Type B pancreatic cell (in vitro differentiated cells): Measurements from ENCODE around the gene CCDC110. TPM values are rescaled to one million over a fixed set of nuclear protein-coding genes. Genes with fewer than 3 reads are reported as not detected.

ENCODE experiments used
- DNase-seq: peaks from one replicate; pipeline ENCODE4 v3.0.0; 2021; ENCODE audit warnings: mixed read lengths; ENCODE audit not compliant: unreplicated experiment; ENCODE audit errors: extremely low spot score
- H3K27ac Mint-ChIP-seq: 2 replicates; pipeline ENCODE4 v1.8.0; 2021; ENCODE audit warnings: mild to moderate bottlenecking, mixed read lengths
- H3K27me3 Mint-ChIP-seq: 2 replicates; pipeline ENCODE4 v1.8.0; 2021; ENCODE audit warnings: mixed read lengths
- H3K36me3 Mint-ChIP-seq: 2 replicates; pipeline ENCODE4 v1.8.0; 2021; ENCODE audit warnings: mixed read lengths
- H3K4me1 Mint-ChIP-seq: one replicate; pipeline ENCODE4 v1.8.0; 2021; ENCODE audit warnings: mixed read lengths; ENCODE audit not compliant: unreplicated experiment
- H3K4me3 Mint-ChIP-seq: 2 replicates; pipeline ENCODE4 v1.8.0; 2021; ENCODE audit warnings: mild to moderate bottlenecking, mixed read lengths
- H3K9me3 Mint-ChIP-seq: 2 replicates; pipeline ENCODE4 v1.8.0; 2021; ENCODE audit warnings: mixed read lengths
- total RNA-seq: library from RNA; stranded (reverse); gene quantifications from 2 replicates; pipeline ENCODE4 v1.2.1, GENCODE V29; 2021; ENCODE audit warnings: low replicate concordance
- TF ChIP-seq, protein P1 (sequence below): fragments of 200-600 bp; sonication (generic); conservative IDR thresholded peaks from 2 replicates; pipeline ENCODE4 v1.5.0; 2021; ENCODE audit warnings: antibody characterized with exemption, mild to moderate bottlenecking

The CCDC110 gene
- total RNA-seq, 1 donor from 2014 or later = 0.94 TPM

DNA sequence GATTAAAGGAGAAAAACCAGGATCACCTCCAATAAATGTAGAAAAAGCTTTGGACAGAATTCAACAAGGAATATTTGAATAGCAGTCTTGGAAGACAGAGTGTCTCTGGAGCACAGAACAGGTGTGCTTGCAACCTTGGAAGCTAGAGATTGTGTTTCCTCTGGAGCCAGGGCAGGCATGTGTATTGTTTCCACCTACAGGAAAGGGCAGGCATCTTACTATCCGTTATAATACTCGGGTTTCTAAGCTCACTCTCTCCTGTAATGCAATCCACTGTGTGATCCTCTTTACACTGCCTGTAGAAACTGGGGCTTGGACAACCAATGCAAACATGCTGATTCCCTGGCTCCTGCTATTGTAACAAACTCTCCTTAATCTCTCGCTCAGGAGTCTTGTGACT, 14.4 kb downstream of the CCDC110 start:
- no peak for DNase-seq
- Mint-ChIP-seq H3K4me3 (no peak overlapping the region), H3K4me1 (no peaks in the 10 kb centered on the region), H3K36me3 (no peaks in the 10 kb centered on the region), H3K27me3 (no peaks in the 10 kb centered on the region), H3K27ac (no peak overlapping the region), H3K9me3 (no peaks in the 10 kb centered on the region)
- TF ChIP-seq, protein P1, sequence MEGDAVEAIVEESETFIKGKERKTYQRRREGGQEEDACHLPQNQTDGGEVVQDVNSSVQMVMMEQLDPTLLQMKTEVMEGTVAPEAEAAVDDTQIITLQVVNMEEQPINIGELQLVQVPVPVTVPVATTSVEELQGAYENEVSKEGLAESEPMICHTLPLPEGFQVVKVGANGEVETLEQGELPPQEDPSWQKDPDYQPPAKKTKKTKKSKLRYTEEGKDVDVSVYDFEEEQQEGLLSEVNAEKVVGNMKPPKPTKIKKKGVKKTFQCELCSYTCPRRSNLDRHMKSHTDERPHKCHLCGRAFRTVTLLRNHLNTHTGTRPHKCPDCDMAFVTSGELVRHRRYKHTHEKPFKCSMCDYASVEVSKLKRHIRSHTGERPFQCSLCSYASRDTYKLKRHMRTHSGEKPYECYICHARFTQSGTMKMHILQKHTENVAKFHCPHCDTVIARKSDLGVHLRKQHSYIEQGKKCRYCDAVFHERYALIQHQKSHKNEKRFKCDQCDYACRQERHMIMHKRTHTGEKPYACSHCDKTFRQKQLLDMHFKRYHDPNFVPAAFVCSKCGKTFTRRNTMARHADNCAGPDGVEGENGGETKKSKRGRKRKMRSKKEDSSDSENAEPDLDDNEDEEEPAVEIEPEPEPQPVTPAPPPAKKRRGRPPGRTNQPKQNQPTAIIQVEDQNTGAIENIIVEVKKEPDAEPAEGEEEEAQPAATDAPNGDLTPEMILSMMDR = no peak

DNA sequence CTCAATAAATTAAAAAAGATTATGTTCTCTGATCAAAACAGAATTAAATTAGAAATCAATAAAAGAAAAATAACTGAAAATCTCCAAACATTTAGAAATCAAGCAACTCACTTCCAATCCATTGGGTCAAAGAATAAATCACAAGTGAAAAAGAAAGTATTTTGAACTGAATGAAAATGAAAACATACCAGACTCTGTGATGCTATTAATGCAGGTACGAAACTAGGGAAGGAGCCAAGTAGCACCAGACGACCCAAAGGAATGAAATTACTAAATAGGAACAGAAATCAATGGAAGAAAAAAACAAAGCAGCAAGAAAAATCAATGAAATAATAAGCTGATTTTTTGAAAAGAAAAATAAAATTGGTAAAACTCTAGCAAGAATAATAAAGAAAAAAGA, 15.4 kb downstream of the CCDC110 start:
- Mint-ChIP-seq H3K4me3 (no peak overlapping the region), H3K9me3 (no peaks in the 10 kb centered on the region), H3K4me1 (no peaks in the 10 kb centered on the region), H3K27me3 (no peaks in the 10 kb centered on the region), H3K36me3 (no peaks in the 10 kb centered on the region), H3K27ac (no peak overlapping the region)
- no peak for DNase-seq
- TF ChIP-seq, protein P1 = no peak

DNA sequence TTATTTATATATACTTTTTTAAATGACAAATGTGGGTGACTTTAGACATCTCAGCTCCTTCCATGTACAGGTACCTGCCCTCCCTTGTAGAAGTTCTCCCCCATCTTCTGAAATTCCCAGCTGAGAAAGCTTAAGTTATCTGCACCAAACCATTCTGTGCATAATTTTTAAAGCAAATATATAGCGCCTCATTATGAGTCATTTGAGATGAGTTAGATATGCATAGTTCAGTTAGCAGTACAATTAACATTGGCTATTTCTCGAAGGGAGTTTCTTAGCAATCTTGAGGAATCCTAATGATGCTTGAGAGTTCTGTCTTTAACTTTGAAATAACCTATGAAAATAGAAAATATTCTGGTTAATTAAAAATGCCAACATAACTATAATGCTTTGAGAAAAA, 26.3 kb downstream of the CCDC110 start:
- no peak overlapping the region for H3K4me3 Mint-ChIP-seq
- H3K27ac Mint-ChIP-seq = no peak overlapping the region
- no peaks in the 10 kb centered on the region for H3K4me1 Mint-ChIP-seq
- H3K27me3 Mint-ChIP-seq = no peaks in the 10 kb centered on the region
- no peaks in the 10 kb centered on the region for H3K9me3 Mint-ChIP-seq
- TF ChIP-seq, protein P1 = no peak
- DNase-seq = no peak
- no peaks in the 10 kb centered on the region for H3K36me3 Mint-ChIP-seq

DNA sequence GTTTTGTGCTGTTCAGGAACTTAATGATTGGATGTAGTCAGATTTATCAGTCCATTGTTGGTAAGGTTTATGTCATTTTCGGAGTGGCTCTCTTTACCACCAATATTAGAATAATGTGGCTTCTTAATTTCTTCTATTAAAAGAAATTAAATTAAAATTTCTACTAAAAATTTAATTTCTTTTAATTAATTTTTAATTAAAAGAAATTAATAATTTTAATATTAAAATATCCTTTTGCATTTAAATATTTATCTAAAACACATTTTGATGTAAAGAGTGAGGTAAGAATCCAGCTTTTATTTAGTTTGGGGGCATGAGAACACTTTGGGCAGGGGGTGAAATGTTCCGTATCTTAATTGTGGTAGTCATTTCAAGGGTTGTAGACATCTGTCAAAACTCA, 30.1 kb downstream of the CCDC110 start:
- no peaks in the 10 kb centered on the region for H3K4me1 Mint-ChIP-seq
- DNase-seq = no peak
- TF ChIP-seq, protein P1 = no peak
- no peaks in the 10 kb centered on the region for H3K9me3 Mint-ChIP-seq
- H3K27me3 Mint-ChIP-seq = no peaks in the 10 kb centered on the region
- no peak overlapping the region for H3K27ac Mint-ChIP-seq
- H3K4me3 Mint-ChIP-seq = no peak overlapping the region
- no peaks in the 10 kb centered on the region for H3K36me3 Mint-ChIP-seq

DNA sequence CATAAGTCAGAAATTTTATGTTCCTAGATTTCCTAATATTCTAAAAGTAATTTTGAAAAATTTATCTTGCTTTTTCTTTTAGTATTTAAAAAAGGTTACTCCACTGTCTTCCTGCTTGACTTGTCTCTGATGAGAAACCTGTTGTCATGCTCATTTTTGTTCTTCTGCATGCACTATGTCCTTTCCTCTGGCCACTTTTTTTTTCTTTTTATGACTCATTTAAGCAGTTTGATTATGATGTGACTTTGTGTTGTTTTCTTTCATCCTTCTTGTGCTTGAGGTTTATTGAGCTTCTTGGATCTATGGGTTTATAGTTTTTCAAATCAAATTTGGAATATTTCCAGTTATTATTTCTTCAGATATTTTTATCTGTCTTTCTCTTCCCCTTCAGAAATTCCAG, 33.7 kb downstream of the CCDC110 start:
- DNase-seq = no peak
- H3K27me3 Mint-ChIP-seq = no peaks in the 10 kb centered on the region
- H3K9me3 Mint-ChIP-seq = no peaks in the 10 kb centered on the region
- H3K4me1 Mint-ChIP-seq = no peaks in the 10 kb centered on the region
- H3K4me3 Mint-ChIP-seq = no peak overlapping the region
- TF ChIP-seq, protein P1 = no peak
- H3K36me3 Mint-ChIP-seq = no peaks in the 10 kb centered on the region
- H3K27ac Mint-ChIP-seq = no peak overlapping the region

DNA sequence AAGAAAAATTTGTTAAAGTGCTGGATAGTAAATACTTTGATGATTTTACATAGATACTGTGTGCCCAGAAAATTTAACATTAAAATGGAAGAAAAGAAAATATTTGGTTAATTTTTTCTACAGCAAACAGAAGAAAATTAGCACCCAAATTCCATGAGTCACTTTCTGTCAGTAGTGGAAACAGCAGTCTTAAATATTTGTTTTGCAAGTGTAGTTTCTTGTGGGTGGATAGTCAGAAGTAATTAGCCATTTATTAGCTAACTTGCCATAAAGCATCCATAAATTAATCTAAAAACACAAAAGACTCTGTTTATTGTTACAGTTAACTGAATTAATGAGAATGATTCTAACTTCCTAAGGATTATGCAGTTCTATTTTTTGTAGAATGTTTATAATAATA, 36.1 kb downstream of the CCDC110 start:
- Mint-ChIP-seq H3K27me3 (no peaks in the 10 kb centered on the region), H3K4me3 (no peak overlapping the region), H3K4me1 (no peaks in the 10 kb centered on the region), H3K9me3 (no peaks in the 10 kb centered on the region), H3K36me3 (no peaks in the 10 kb centered on the region), H3K27ac (no peak overlapping the region)
- no peak for DNase-seq
- TF ChIP-seq, protein P1 = no peak
